K562 (cell line): Measurements from ENCODE around the gene KIF3B. TPM values are rescaled to one million over a fixed set of nuclear protein-coding genes. Genes with fewer than 3 reads are reported as not detected.
A peak's percentile ranks its signal among the peaks of the same experiment; 100 is the strongest.
"Not testable (repeated sequence)": the region's sequence is repeated elsewhere in the genome, so short reads cannot be mapped to it uniquely, and the experiment has no call there.

ENCODE experiments used
- ATAC-seq: fragments of 200-7000 bp; cut with Tn5 transposase; 3 replicates; pipeline ENCODE4 v1.9.1; 2020; ENCODE audit warnings: moderate library complexity
- BruUV-seq: library from RNA; stranded (reverse); fragments of 400-500 nt; replicated peaks from 2 replicates; lab custom pipeline; 2021; lab: Mats Ljungman, UMichigan
- CTCF ChIA-PET: fragments of 300-600 bp; formaldehyde crosslinking; extraction: SDS; loops from one replicate; lab custom pipeline; 2021; ENCODE audit warnings: low intra/inter-chr PET ratio; lab: Yijun Ruan, JAX
- POLR2A ChIA-PET: fragments of 300-600, 350-650 bp; sonication (Branson Sonifier 250); formaldehyde crosslinking; extraction: SDS; loops from one replicate; lab custom pipeline; 2021; ENCODE audit warnings: antibody characterized with exemption, inconsistent platforms; lab: Yijun Ruan, JAX
- DNase-seq, 4 experiments: peaks; one replicate each; pipeline versions ENCODE4 v3.0.0 to v3.0.0-alpha.2; 2011 to 2018; ENCODE audit warnings: low spot score in 3 of 4, mixed read lengths in 3 of 4; ENCODE audit errors: extremely low read depth in 1 of 4
- FAIRE-seq: peaks from 2 replicates; lab custom pipeline; 2011; peaks lifted over from hg19 to GRCh38; lab: Jason Lieb, UNC
- H2AFZ ChIP-seq: 2 replicates; pipeline ENCODE4 v1.6.0; 2011; ENCODE audit warnings: low read depth, low read length, control low read depth, inconsistent platforms
- H3K27ac ChIP-seq: fragments of 200-600 bp; 3 replicates; pipeline ENCODE4 v1.8.0; 2011; ENCODE audit warnings: low read depth, mild to moderate bottlenecking, control low read depth, inconsistent platforms, low read length, moderate library complexity, mixed read lengths; ENCODE audit errors: extremely low read depth
- H3K27me3 ChIP-seq, 2 experiments: fragments of 300-600 bp in 1 of 2; 2 replicates in 1 of 2; 3 replicates in 1 of 2; pipeline versions ENCODE4 v1.6.0 to v1.8.0; 2011; ENCODE audit warnings: inconsistent platforms in 2 of 2, low read length in 2 of 2, mild to moderate bottlenecking in 1 of 2, mixed read lengths in 1 of 2, moderate library complexity in 1 of 2; ENCODE audit not compliant: control insufficient read depth in 2 of 2, insufficient read depth in 2 of 2
- H3K36me3 ChIP-seq: fragments of 300-600 bp; 3 replicates; pipeline ENCODE4 v1.8.0; 2011; ENCODE audit warnings: mild to moderate bottlenecking, low read length, inconsistent platforms; ENCODE audit not compliant: control insufficient read depth, insufficient read depth
- H3K4me1 ChIP-seq, 2 experiments: fragments of 200-600 bp in 1 of 2; replicated peaks in 1 of 2; 2 replicates in 1 of 2; 3 replicates in 1 of 2; pipeline versions ENCODE4 v1.5.1 to v1.8.0; 2011; ENCODE audit warnings: inconsistent platforms in 2 of 2, low read length in 2 of 2, mild to moderate bottlenecking in 1 of 2, mixed read lengths in 1 of 2, moderate library complexity in 1 of 2; ENCODE audit not compliant: control insufficient read depth in 2 of 2, insufficient read depth in 2 of 2
- H3K4me2 ChIP-seq: 2 replicates; pipeline ENCODE4 v1.6.1; 2011; ENCODE audit warnings: low read length, control low read depth, inconsistent platforms, mixed read lengths; ENCODE audit not compliant: insufficient read depth
- H3K4me3 ChIP-seq: fragments of 200-600 bp; sonication (generic), shearing (Covaris generic); 2 replicates; pipeline ENCODE4 v1.5.1; 2016; ENCODE audit warnings: control low read depth, inconsistent platforms
- H3K79me2 ChIP-seq: fragments of 200-600 bp; 3 replicates; pipeline ENCODE4 v1.8.0; 2011; ENCODE audit warnings: low read length, inconsistent platforms; ENCODE audit not compliant: control insufficient read depth, insufficient read depth
- H3K9ac ChIP-seq, 2 experiments: 2 replicates each; pipeline versions ENCODE4 v1.6.0 to v1.6.1; 2011; ENCODE audit warnings: low read depth in 2 of 2, low read length in 2 of 2, control low read depth in 1 of 2, inconsistent platforms in 1 of 2, mild to moderate bottlenecking in 1 of 2, mixed read lengths in 1 of 2; ENCODE audit not compliant: insufficient read depth in 1 of 2
- H3K9me1 ChIP-seq: one replicate; pipeline ENCODE4 v1.6.0; 2011; ENCODE audit warnings: inconsistent platforms, mild to moderate bottlenecking, low read length, moderate library complexity; ENCODE audit not compliant: control insufficient read depth, insufficient read depth
- H3K9me3 ChIP-seq: replicated peaks from 2 replicates; pipeline ENCODE4 v1.5.1; 2011; ENCODE audit warnings: low read depth, low read length, inconsistent platforms; ENCODE audit not compliant: control insufficient read depth, insufficient read depth
- H4K20me1 ChIP-seq: replicated peaks from 2 replicates; pipeline ENCODE4 v1.6.1; 2011; ENCODE audit warnings: low read length, inconsistent platforms, mixed read lengths; ENCODE audit not compliant: control insufficient read depth, insufficient read depth
- C11orf30 ChIP-seq: fragments of 450-650 bp; IDR thresholded peaks from 2 replicates; pipeline ENCODE4 v1.6.1; 2016; ENCODE audit warnings: low read depth, mild to moderate bottlenecking
- SUPT5H ChIP-seq: fragments of 450-650 bp; IDR thresholded peaks from 2 replicates; pipeline ENCODE4 v1.6.1; 2016
- ZNF121 ChIP-seq: sonication (generic); formaldehyde crosslinking; conservative IDR thresholded peaks from 2 replicates; pipeline ENCODE4 v1.8.0; 2022; ENCODE audit warnings: missing genetic modification reagents
- WGBS: fragments of 100-300 bp; shearing (Covaris generic); methylation state at CpG from one replicate; pipeline ENCODE4 v1.1.6; 2016; ENCODE audit warnings: low coverage, mixed read lengths; ENCODE audit not compliant: insufficient coverage; ENCODE audit errors: missing lambda C conversion rate; 5-methylcytosine and 5-hydroxymethylcytosine counted together
- in situ Hi-C: fragments of 300-500 bp; cut with MboI; formaldehyde crosslinking; loops from 4 replicates; pipeline ENCODE4 v1.15.0; 2018; ENCODE audit warnings: inconsistent platforms, mixed read lengths
- intact Hi-C: fragments of 100-400 bp; cut with micrococcal nuclease; formaldehyde crosslinking; loops from 2 replicates; pipeline ENCODE4 v1.14.2; 2022
- polyA plus RNA-seq, 8 experiments: library from polyadenylated mRNA; depleted of rRNA in 4 of 8; stranded (reverse) in 5 of 8; unstranded in 3 of 8; fragments of >200 nt; fragmentation: Nextera tagmentation in 2 of 8; fragmentation: Illumina TruSeq in 1 of 8; extraction: Ambion mirVana in 2 of 8; extraction: Trizol in 1 of 8; gene quantifications; 2 replicates each; pipeline versions ENCODE4 v1.2.1 to v1.2.3, GENCODE V29; 2011 to 2014; ENCODE audit warnings: inconsistent platforms in 1 of 8, missing spikeins in 1 of 8
- total RNA-seq, 7 experiments: library from RNA; depleted of rRNA in 6 of 7; stranded (reverse); fragments of >200 nt in 6 of 7; fragmentation: Illumina TruSeq in 2 of 7; extraction: Trizol in 2 of 7; gene quantifications; 2 replicates each; pipeline versions ENCODE4 v1.2.1 to v1.2.3, GENCODE V29; 2011 to 2021; ENCODE audit warnings: low replicate concordance in 1 of 7

KIF3B gene
- total and polyA plus RNA-seq, 9 of the 15 experiments (the other 6 are each of a cell fraction or from before 2014, with no cell fraction given): 2.9 to 12.3 (median 8.6) TPM

DNA sequence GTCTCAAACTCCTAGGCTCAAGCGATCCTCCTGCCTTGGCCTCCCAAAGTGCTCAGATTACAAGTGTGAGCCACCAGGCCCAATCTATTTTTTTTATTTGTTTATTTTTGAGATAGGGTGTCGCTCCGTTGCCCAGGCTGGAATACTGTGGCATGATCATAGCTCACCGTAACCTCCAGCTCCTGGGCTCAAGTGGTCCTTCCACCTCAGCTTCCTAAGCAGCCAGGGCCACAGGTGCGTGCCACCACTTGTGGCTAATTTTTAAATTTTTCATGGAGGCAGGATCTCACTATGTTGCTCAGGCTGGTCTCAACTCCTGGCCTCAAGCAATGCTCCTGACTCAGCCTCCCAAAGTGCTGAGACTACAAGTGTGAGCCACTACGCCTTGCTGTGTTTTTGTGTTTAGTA, 9.8 kb downstream of the KIF3B start:
- Histone ChIP-seq H2AFZ (no peak overlapping the region), H4K20me1 (peaks cover 17% of the 10 kb centered on the region), H3K79me2 (no peaks in the 10 kb centered on the region), H3K4me2 (no peak overlapping the region), H3K27ac (no peak overlapping the region), H3K27me3 (no peaks in the 10 kb centered on the region), H3K9me1 (no peaks in the 10 kb centered on the region), H3K4me3 (no peak overlapping the region), H3K9ac (no peak overlapping the region), H3K9me3 (no peaks in the 10 kb centered on the region), H3K4me1 (peaks cover 0 to 22% of the 10 kb centered on the region in 2 experiments; a peak in 4 of 5 replicates), H3K36me3 (peaks cover 2% of the 10 kb centered on the region; the same call in 1 of the 3 replicates)
- POLR2A ChIA-PET: no interaction called here
- no TSS peak for BruUV-seq
- in situ Hi-C loops (no loop called here), intact Hi-C loops (no loop called here)
- DNase-seq (no peak), FAIRE-seq (no peak), ATAC-seq (no peak)
- CTCF ChIA-PET: no interaction called here
- no peak for TF ChIP-seq SUPT5H
- 93% methylated on average over 6 of the region's 6 CpGs for WGBS

DNA sequence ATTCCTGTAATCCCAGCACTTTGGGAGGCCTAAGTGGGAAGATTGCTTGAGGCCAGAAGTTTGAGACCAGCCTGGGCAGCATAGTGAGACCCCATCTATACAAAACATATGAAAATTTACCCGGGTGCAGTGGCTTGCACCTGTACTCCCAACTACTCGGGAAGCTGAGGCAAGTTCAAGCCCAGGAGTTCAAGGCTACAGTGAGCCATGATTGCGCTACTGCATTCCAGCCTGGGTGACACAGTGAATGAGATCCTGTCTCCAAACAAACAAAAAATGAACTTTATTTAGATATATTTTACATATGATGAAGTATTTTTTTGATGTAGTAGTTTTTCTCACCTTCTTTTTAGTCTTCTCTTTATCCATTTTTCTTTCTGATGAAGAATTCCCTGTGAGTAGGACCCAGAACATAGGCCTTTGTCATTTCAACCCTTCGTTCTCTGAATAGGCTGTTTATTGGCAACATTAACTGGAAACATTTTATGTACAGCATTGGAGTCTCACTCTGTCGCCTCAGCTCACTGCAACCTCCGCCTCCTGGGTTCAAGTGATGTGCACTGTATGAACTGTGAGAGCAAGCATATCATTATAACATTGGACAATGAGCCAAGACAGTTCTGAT, 10.9 kb downstream of the KIF3B start:
- ChIA-PET CTCF (no interaction called here), POLR2A (interaction anchor here (0.7 kb wide), 1 partner anchor 12 kb away, joined by 5 read pairs; no protein-coding TSS in a partner anchor)
- Histone ChIP-seq H3K4me2 (no peak overlapping the region), H3K9me1 (no peaks in the 10 kb centered on the region), H3K9ac (no peak overlapping the region), H3K36me3 (peaks cover 2% of the 10 kb centered on the region; the same call in 1 of the 3 replicates), H2AFZ (no peak overlapping the region), H3K79me2 (no peaks in the 10 kb centered on the region), H3K27me3 (no peaks in the 10 kb centered on the region), H4K20me1 (peaks cover 17% of the 10 kb centered on the region), H3K4me1 (peaks cover 0 to 22% of the 10 kb centered on the region in 2 experiments; a peak in 4 of 5 replicates), H3K27ac (no peak overlapping the region), H3K9me3 (no peaks in the 10 kb centered on the region), H3K4me3 (no peak overlapping the region)
- TF ChIP-seq C11orf30 (no peak), ZNF121 (CRISPR knock-in tag) (peak; percentile 57; the same call in 1 of the 2 replicates)
- intact Hi-C loops: no loop called here
- BruUV-seq: no TSS peak
- WGBS: 61% methylated on average over 6 of the region's 6 CpGs
- FAIRE-seq (no peak), ATAC-seq (no peak), DNase-seq (no peak)
- in situ Hi-C loops: no loop called here

DNA sequence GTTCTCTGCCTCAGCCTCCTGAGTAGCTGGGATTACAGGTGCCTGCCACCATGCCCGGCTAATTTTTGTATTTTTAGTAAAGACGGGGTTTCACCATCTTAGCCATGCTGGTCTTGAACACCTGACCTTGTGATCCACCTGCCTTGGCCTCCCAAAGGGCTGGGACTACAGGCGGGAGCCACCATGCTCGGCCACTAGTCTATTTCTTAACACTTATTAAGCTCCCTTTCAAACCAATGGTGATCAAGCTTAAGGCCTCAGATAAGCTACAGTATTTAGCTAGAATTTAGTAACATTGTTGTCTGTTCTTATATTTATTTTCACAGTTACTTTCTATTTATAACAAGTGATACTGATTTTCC, 11.8 kb downstream of the KIF3B start:
- H3K9me1 ChIP-seq, H3K9ac ChIP-seq, ATAC-seq, H3K36me3 ChIP-seq, FAIRE-seq, H3K27ac ChIP-seq, H3K9me3 ChIP-seq, CTCF ChIA-PET, POLR2A ChIA-PET, BruUV-seq, H3K4me3 ChIP-seq, H3K27me3 ChIP-seq, DNase-seq, H2AFZ ChIP-seq, H3K79me2 ChIP-seq, H3K4me2 ChIP-seq, in situ Hi-C loops, intact Hi-C loops: not testable (repeated sequence)
- H3K4me1 ChIP-seq: peaks cover 0 to 22% of the 10 kb centered on the region in 2 experiments; a peak in 4 of 5 replicates
- 76% methylated on average over 4 of the region's 4 CpGs for WGBS
- peaks cover 17% of the 10 kb centered on the region for H4K20me1 ChIP-seq
